GM19467 (cell line): ENCODE data around the gene STX11.
A peak's percentile ranks its signal among the peaks of the same experiment; 100 is the strongest.

Source experiments
- ATAC-seq: cut with Tn5 transposase; IDR thresholded peaks from one replicate; pipeline ENCODE4 v1.9.1; 2021; ENCODE audit warnings: mild to moderate bottlenecking, moderate library complexity; ENCODE audit not compliant: unreplicated experiment

STX11 gene

DNA sequence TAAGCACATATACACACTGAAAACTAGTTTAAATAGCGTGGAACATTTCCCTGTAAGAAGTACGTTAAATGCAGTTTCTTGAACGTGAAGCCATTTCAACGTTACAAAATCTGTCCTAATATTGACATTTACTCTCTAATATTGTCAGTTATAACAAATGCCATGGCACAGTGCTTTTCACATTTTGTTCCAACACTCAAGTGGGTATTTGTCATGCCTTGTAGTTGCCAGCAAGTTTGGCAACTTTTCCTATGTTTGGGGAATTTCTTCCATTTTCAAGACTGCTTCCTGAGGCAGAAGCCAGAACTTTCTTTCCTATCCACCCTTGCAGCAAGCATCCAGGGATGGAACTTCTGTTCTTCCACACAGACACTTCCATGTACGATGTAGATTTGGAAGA lies 63.0 kb downstream of the STX11 start:
- ATAC-seq, result no peak

DNA sequence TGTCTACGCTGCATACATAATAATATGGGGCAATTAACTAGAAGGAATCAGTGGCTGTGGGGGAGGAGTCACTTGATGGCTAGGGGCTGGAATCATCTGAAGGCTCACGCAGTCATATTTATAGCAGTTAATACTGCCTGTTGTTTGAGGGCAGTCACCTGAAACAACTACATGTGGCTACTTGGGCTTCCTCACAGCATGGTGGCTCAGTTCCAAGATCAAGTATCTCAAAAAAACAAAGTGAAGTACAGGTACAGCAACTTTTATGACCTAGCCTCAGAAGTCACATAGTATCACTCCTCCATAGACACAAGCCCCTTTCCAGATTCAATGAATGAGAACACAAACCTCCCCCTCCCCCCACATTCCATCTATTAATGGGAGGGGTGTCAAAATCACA lies 63.7 kb downstream of the STX11 start:
- ATAC-seq, result no peak

DNA sequence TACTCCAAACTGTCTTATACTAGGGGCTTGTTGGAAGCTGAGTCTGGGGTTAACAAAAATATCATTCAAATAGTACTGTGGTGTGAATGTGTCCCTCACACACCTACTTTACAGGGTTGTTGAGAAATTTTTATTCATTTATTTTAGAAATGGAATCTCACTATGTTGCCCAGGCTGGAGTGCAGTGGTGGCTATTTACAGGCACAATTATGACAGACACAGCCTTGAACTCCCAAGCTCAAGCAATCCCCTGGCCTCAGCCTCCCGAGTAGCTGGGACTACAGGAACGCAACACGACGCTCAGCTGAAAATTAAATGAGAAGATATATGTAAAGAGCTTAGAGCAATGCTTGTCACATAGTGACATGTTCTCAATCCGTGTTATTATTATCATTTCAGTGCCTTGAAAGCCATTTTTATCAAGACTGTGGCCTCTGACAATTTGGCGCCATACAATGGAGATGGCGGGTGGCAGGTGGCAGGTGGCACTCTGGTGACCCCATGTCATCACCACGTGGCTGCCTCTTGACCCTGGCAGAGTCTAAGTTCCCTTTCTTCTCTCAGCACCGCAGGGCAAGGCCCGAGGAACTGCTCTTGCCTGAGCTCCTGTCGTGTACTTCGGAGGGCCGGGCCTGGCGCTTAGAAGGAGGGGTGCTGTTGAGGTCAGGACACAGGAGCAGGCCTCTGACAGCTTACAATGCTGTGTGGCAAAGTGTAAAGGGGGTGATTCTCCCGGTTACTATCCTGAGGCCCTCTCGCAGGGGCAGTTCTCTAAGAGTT lies 64.5 kb downstream of the STX11 start:
- ATAC-seq, result no peak

DNA sequence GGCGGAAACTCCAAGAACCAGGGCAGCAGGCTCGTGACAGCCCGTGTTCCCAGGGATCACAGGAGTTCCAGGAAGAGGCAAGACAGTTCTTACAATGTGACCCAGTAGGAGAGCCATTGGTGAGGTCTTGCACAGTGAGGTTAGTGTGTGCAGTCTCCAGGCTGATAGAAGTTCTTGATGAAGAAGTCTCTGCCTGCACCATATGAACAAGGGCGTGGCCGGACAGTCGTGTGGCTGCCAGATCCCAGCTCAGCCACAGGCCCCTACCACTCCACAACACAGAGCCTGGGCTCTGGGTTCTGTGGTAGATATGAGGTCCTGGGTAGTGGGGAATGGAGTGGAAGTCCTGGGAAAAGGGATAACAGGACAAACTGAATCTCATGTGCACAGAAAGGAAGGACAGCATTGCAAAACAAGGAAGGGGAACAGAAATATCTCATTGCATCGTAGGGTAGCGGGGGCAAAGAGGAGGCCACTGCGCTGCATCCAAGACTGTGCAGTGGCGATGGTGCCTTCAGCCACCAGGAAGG lies 65.2 kb downstream of the STX11 start:
- ATAC-seq, result peak; percentile 7

DNA sequence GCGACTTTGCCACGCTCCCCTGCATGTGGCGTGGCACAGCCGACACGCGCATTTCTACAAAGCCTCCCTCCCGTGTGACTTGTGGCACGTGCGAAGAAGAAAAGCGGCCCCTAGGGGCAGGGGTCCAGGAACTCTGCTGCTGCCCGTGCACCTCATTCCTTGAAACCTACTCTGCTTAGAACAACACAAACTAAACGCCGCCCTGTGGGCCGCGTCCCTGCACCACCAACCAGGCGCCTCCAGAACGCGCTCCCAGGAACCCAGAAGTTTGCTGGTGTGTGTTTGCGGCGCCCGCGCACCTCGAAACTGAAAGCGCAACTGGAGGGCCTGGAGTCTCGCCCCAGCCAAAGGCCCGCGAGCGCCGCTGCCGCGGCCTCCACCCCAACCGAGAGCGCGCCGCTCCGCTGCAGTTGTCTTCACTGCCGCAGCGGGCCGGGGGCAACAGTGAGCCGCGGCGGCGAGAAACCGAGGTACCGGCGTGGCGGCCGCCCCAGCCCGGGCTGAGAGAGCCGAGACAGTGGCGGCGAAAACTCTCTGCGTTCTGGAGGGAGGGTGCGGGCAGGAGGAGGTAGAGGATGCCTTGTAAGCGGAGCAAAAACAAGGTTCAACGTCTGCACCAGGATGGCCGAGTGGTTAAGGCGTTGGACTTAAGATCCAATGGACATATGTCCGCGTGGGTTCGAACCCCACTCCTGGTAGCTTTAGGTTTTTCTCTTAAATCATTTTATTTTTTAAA lies 65.8 kb downstream of the STX11 start:
- peak; percentile 89 for ATAC-seq

DNA sequence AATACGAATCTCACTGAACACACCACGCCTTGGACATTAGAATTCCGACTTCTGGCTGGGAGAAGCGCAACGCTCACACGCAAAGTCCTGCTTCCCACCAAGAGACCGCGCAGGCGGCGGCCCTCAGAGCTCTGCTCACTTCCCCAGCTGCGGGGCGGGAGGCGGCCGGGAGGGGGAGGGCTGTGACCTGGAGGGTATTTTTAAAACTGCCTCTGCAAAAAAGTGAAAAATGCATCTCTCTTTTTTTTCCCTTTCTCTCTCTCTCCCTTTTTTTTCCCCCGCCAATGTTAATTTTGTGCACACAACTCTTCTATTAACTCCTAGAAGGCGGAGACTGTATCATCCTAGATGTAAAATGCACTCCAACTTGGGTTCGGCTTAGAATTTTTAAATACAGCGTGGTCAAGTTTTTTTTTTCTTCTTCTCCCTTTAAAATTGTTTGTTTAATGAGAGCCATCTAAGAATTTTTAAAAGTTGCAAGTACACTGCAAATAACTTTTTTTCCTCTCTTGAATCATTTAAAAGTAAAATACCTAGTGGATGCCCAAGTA lies 66.4 kb downstream of the STX11 start:
- peak; percentile 40 for ATAC-seq

DNA sequence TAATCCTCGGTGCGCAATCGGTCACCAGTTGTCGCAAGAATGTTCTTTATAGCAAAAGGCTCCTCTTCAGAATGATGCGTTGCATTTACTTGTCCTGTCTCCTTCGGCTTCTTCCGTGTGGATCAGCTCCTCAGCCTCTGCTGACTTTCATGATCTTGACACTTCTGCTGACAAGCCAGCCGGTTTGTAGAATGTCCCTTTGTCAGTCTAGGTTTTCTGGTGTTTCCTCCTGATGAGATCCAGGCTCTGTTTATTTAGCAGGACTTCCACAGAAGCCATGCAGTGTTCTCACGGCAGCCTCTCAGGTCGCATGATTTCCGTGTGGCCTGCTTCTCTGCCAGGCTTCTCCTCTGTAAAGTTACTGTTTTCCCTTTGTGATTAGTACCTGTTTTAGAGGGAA lies 66.9 kb downstream of the STX11 start:
- ATAC-seq, result no peak

DNA sequence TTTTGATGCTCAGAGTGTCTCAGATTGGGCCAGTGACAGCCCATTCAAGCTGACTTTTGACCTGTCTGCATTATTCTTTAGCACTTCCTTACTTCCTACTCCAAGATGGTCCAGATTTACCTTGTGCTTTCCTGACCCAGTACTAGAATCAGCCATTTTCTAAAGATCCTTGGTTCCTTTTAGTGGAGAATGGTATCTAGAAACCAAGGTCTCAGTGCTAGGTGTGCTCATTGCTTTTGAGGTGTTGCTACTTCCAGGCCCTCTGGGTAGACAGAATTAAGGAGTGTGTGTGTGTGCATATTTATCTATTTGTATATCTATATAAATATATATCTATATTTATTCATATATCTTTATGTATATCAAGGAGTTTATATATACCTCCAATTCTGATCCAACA lies 67.5 kb downstream of the STX11 start:
- ATAC-seq, result no peak

DNA sequence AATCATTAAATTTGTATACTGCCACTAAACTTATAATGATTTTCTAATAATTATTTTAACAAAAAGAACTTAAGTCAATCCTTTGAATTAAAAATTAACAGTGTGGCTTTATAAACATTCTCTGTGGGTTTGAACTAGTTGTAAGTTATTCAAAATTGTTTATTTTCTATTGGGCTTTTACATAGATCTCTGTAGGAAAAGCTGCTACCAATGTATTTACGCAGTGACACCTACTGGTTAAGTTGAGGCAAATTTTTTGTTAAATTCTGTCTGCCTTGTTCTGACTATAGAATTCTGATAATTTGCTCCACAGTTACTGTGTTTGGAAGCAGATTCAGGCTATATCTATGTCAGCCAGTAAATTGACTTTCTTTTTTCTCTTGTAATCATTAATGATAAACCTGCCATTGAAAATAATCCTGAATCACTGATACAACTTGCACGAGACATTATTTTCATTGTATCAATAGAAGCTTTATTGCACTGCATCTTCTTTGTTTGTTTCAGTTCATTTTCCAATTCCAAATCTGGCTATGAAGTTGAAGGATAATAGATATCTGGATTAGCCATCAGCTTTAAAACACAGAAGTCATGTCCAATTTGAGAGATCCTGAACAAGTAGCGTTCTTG lies 68.9 kb downstream of the STX11 start:
- no peak for ATAC-seq

DNA sequence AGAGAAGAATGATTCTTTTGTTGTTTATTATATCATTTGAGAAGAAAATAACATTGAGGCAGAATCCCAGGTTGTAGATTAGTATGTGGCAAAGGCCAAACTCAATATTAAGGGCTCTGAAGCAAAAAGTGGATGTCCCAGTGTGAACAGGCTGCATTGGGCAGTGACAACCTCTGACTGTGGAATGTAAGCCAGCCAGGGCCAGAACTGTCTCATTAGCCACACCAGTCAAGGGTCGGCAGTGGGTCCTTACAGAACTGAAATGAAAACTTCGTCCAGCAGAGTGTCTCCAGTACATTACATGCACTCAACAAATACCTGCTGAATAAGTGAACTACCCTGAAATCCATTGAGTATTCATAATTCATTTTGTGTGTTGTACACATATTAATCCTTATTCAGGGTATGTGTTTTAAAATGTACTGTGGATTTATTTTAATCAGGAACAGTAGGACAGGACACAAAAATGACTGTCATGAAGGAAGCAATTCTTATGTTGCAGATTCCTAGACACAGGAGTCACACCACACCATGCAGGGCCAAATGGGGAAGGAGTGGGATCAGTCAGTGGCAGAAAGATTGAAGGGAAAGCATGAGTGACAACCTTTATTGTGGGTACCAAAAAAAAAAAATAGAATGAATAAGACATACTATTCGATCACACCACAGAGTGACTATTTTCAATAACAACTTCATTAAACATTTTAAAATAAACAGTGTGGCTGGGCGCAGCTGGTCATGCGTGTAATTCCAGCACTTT lies 69.9 kb downstream of the STX11 start:
- ATAC-seq, result no peak

DNA sequence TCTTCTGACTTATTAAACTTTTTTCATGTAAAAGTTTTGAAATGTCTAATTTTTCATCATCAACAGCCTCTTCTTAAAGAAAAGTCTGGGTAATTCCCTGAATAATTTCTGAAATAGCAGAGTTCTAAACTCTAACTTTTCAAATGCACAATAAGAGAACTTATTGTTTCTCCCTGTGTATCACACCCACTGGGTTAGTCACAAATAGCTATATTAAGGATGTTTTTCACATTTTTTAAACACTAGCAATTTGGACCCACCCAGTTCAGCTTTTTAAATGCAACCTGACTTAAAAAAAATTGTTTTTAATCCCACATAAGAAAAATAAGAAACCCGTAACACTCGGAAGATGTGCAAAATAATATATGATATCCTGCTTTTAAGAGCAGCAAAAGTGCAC lies 73.4 kb downstream of the STX11 start:
- no peak for ATAC-seq

DNA sequence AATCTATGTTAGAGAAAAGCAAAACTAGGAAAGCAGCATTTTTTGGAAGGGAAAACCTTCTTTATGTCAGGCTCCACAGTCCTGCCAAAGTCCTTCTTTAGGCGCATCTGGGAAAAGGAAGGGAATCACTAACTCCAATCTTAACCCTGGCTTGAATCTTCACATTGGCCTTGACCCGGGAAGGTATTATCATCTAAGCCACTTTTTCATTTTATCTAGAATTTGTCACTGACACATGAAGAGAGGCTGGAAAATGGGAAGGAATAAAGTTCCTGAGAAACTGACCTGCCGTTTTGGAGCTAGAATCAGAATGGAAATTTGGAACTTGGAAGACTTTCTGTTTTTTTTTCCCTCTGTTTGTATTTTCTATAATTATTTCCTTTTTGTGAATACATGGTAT lies 81.4 kb downstream of the STX11 start:
- no peak for ATAC-seq

DNA sequence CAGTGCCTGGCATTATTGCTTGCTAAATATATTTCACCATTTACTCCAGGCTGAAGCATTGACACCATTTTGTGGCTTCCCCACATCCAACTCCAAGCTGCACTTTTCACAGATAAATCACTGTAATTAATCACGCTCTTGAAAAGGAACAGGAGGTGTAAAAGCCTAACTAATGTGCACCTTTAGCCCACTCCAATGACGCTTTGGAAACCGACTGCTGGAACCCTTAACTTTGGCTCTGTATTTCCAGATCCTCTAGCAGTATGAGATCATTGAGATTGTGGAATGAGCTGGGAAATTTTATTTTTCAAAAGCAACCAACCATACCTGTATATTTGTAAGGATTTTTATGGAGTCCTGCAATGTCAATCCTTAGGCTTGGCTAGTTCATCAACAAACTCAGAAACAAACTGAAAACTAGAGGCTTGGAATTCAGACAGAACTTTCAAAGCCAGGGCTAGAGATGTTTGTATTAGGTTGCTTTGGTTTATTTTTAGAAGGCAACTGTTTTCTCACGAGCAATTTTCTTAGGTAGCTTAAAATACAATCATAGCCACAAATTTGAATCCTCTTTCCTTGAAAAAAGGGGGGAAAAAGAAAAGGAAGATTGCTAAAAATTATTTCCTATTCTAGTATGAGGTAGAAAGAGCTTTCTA lies 82.0 kb downstream of the STX11 start:
- no peak for ATAC-seq

DNA sequence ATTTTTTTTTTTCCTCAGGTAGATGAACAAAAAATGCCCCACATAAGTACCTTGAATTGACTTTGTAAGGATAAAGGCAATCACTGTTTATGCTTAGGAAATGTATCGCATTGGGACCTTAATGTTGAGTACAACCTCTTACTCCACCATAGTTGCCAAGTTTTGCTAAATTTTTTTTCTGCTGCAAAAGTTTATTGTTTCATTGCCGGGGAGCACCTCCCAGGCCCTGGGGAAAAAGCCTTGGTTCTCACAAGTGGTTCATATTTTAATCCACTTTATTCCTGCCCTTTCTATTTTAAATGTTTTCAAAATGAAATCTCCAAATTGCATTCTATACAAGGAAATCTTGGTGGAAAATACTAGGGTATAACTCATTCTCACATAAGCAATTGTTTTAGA lies 82.5 kb downstream of the STX11 start:
- ATAC-seq, result no peak

DNA sequence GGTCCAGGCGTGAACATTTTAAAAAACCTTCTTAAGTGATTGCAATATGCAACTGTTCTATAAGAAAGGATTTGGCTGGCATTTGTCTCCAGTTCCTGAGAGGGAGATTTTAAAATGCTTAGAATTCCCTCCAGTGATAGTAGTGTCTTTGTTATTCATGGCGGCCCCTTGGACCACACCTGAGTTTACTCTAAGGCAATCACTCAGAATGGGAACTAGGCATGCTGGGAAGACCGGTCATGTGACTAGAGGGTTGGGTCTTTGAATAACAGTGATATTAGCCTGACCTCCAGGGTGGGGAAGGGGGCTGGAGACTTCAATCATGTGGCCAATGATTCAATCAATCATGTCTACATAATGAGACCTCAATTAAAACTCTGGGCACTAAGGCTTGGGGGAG lies 84.1 kb downstream of the STX11 start:
- ATAC-seq, result no peak

DNA sequence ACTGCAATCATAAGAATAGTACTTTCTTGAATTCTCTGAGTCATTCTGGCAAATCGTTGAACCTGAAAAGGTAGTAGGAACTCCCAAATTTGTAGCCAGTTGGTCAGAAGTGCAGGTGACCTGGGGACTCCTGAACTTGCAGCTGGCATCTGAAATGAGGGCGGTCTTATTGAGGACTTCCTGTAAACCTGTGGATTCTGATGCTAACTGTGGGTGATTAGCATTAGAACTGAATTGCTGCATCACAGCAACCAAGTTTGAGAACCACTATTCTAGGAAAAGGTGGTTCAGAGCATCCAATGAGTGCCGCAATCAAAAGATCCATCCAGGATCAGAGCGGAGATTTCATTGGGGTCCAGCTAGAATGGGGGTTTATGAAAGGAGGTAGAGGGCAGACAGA lies 84.6 kb downstream of the STX11 start:
- ATAC-seq, result no peak
